ENCODE results near the gene GPR35. TPM values are rescaled to one million over a fixed set of nuclear protein-coding genes. Genes with fewer than 3 reads are reported as not detected.

GPR35 gene
- total and polyA plus RNA-seq, 5 donors: 0.53 to 1.4 (median 0.84) TPM

- Histone ChIP-seq H3K9me3 (ENCODE audit: control insufficient read depth, low read length) (no peaks in the 10 kb centered on the region), H3K27me3 (ENCODE audit: control insufficient read depth, insufficient read depth) (no peaks in the 10 kb centered on the region), H3K27ac (ENCODE audit: low read length) (no peak overlapping the region), H3K4me3 (ENCODE audit: low read length) (no peak overlapping the region), H3K4me1 (ENCODE audit: control insufficient read depth, insufficient read depth, low read length) (no peaks in the 10 kb centered on the region)
- ATAC-seq: no peak
- peak in 1 of 3 donors; percentile 37 for DNase-seq
- intact Hi-C loops (cut with DNase I): no loop called here
- 67% methylated on average over 3 of the region's 3 CpGs for WGBS
Measured at GRCh38 chr2:240635998-240636547, 10.8 kb downstream of the GPR35 start.

- peak in 1 of 3 donors; percentile 40 for DNase-seq
- Histone ChIP-seq H3K9me3 (ENCODE audit: control insufficient read depth, low read length) (no peaks in the 10 kb centered on the region), H3K27ac (ENCODE audit: low read length) (no peak overlapping the region), H3K4me3 (ENCODE audit: low read length) (no peak overlapping the region), H3K27me3 (ENCODE audit: control insufficient read depth, insufficient read depth) (no peaks in the 10 kb centered on the region), H3K4me1 (ENCODE audit: control insufficient read depth, insufficient read depth, low read length) (no peaks in the 10 kb centered on the region)
- no peak for ATAC-seq
- intact Hi-C loops (cut with DNase I): no loop called here
- 78% methylated on average over 11 of the region's 11 CpGs for WGBS
Measured at GRCh38 chr2:240636563-240637115, 11.4 kb downstream of the GPR35 start.

GRCh38 chr2:240637116-240637900 is 12.0 kb downstream of the GPR35 start:
- Histone ChIP-seq H3K4me1 (ENCODE audit: control insufficient read depth, insufficient read depth, low read length) (no peaks in the 10 kb centered on the region), H3K27ac (ENCODE audit: low read length) (no peak overlapping the region), H3K9me3 (ENCODE audit: control insufficient read depth, low read length) (no peaks in the 10 kb centered on the region), H3K27me3 (ENCODE audit: control insufficient read depth, insufficient read depth) (no peaks in the 10 kb centered on the region), H3K4me3 (ENCODE audit: low read length) (no peak overlapping the region)
- intact Hi-C loops (cut with DNase I): no loop called here
- ATAC-seq (no peak), DNase-seq (peak in 1 of 3 donors; percentile 28)
- 83% methylated on average over 17 of the region's 17 CpGs for WGBS

GRCh38 chr2:240637901-240638345 is 12.6 kb downstream of the GPR35 start:
- DNase-seq: no peak
- H3K9me3 ChIP-seq (ENCODE audit: control insufficient read depth, low read length): no peaks in the 10 kb centered on the region
- 77% methylated on average over 8 of the region's 8 CpGs for WGBS
- H3K4me3 ChIP-seq (ENCODE audit: low read length): no peak overlapping the region
- no peak for ATAC-seq
- no peaks in the 10 kb centered on the region for H3K4me1 ChIP-seq (ENCODE audit: control insufficient read depth, insufficient read depth, low read length)
- intact Hi-C loops (cut with DNase I): no loop called here
- H3K27me3 ChIP-seq (ENCODE audit: control insufficient read depth, insufficient read depth): no peaks in the 10 kb centered on the region
- H3K27ac ChIP-seq (ENCODE audit: low read length): no peak overlapping the region

GRCh38 chr2:240638512-240639160 is 13.4 kb downstream of the GPR35 start:
- no peaks in the 10 kb centered on the region for H3K4me1 ChIP-seq (ENCODE audit: control insufficient read depth, insufficient read depth, low read length)
- H3K4me3 ChIP-seq (ENCODE audit: low read length): no peak overlapping the region
- H3K9me3 ChIP-seq (ENCODE audit: control insufficient read depth, low read length): no peaks in the 10 kb centered on the region
- peak in 1 of 2 donors; percentile 31 for ATAC-seq
- peak in 1 of 3 donors; percentile 50 for DNase-seq
- WGBS: 64% methylated on average over 18 of the region's 18 CpGs
- H3K27me3 ChIP-seq (ENCODE audit: control insufficient read depth, insufficient read depth): no peaks in the 10 kb centered on the region
- no peak overlapping the region for H3K27ac ChIP-seq (ENCODE audit: low read length)
- intact Hi-C loops (cut with DNase I): no loop called here

GRCh38 chr2:240639566-240639965 is 14.3 kb downstream of the GPR35 start:
- H3K4me1 ChIP-seq (ENCODE audit: control insufficient read depth, insufficient read depth, low read length): no peaks in the 10 kb centered on the region
- WGBS: 91% methylated on average over 18 of the region's 18 CpGs
- H3K27me3 ChIP-seq (ENCODE audit: control insufficient read depth, insufficient read depth): no peaks in the 10 kb centered on the region

GRCh38 chr2:240640939-240641338 is 15.7 kb downstream of the GPR35 start:
- Histone ChIP-seq H3K27me3 (ENCODE audit: control insufficient read depth, insufficient read depth) (no peaks in the 10 kb centered on the region), H3K4me3 (ENCODE audit: low read length) (no peak overlapping the region), H3K9me3 (ENCODE audit: control insufficient read depth, low read length) (no peaks in the 10 kb centered on the region), H3K4me1 (ENCODE audit: control insufficient read depth, insufficient read depth, low read length) (no peaks in the 10 kb centered on the region), H3K27ac (ENCODE audit: low read length) (no peak overlapping the region)
- DNase-seq (peak in 1 of 3 donors; percentile 41), ATAC-seq (no peak)
- 19% methylated on average over 16 of the region's 16 CpGs for WGBS
- intact Hi-C loops (cut with DNase I): no loop called here

More at GRCh38 chr2:240639566-240639965, 14.3 kb downstream of the GPR35 start:
- no peaks in the 10 kb centered on the region for H3K9me3 ChIP-seq (ENCODE audit: control insufficient read depth, low read length)
- intact Hi-C loops (cut with DNase I): no loop called here
- DNase-seq (peak in 1 of 3 donors; percentile 35), ATAC-seq (no peak)
- H3K4me3 ChIP-seq (ENCODE audit: low read length): no peak overlapping the region
- no peak overlapping the region for H3K27ac ChIP-seq (ENCODE audit: low read length)

- ATAC-seq: no peak
- H3K4me1 ChIP-seq (ENCODE audit: control insufficient read depth, insufficient read depth, low read length): no peaks in the 10 kb centered on the region
- intact Hi-C loops (cut with DNase I): no loop called here
- DNase-seq: peak in 1 of 3 donors; percentile 55
- H3K27me3 ChIP-seq (ENCODE audit: control insufficient read depth, insufficient read depth): no peaks in the 10 kb centered on the region
- 79% methylated on average over 36 of the region's 36 CpGs for WGBS
- H3K4me3 ChIP-seq (ENCODE audit: low read length): no peak overlapping the region
- H3K9me3 ChIP-seq (ENCODE audit: control insufficient read depth, low read length): no peaks in the 10 kb centered on the region
- no peak overlapping the region for H3K27ac ChIP-seq (ENCODE audit: low read length)
Measured at GRCh38 chr2:240642061-240642805, 17.0 kb downstream of the GPR35 start.

- H3K4me1 ChIP-seq (ENCODE audit: control insufficient read depth, insufficient read depth, low read length): no peaks in the 10 kb centered on the region
- ATAC-seq (no peak), DNase-seq (peak in 1 of 3 donors; percentile 24)
- H3K27ac ChIP-seq (ENCODE audit: low read length): no peak overlapping the region
- no peak overlapping the region for H3K4me3 ChIP-seq (ENCODE audit: low read length)
- WGBS: 87% methylated on average over 11 of the region's 11 CpGs
- no peaks in the 10 kb centered on the region for H3K27me3 ChIP-seq (ENCODE audit: control insufficient read depth, insufficient read depth)
- intact Hi-C loops (cut with DNase I): no loop called here
- H3K9me3 ChIP-seq (ENCODE audit: control insufficient read depth, low read length): no peaks in the 10 kb centered on the region
Measured at GRCh38 chr2:240642806-240643092, 17.5 kb downstream of the GPR35 start.

- no peak for DNase-seq
- intact Hi-C loops (cut with DNase I): no loop called here
- WGBS: 71% methylated on average over 13 of the region's 13 CpGs
- Histone ChIP-seq H3K4me3 (ENCODE audit: low read length) (no peak overlapping the region), H3K27me3 (ENCODE audit: control insufficient read depth, insufficient read depth) (no peaks in the 10 kb centered on the region), H3K4me1 (ENCODE audit: control insufficient read depth, insufficient read depth, low read length) (no peaks in the 10 kb centered on the region), H3K9me3 (ENCODE audit: control insufficient read depth, low read length) (no peaks in the 10 kb centered on the region), H3K27ac (ENCODE audit: low read length) (no peak overlapping the region)
- no peak for ATAC-seq
Measured at GRCh38 chr2:240643093-240643810, 18.0 kb downstream of the GPR35 start.
